SK-N-SH (cell line): ENCODE measurements around the gene ATP1A2. TPM values are rescaled to one million over a fixed set of nuclear protein-coding genes. Genes with fewer than 3 reads are reported as not detected.
"Not testable (repeated sequence)": the region's sequence is repeated elsewhere in the genome, so short reads cannot be mapped to it uniquely, and the experiment has no call there.

Experiments
- CTCF ChIA-PET: fragments of 300-600, 350-600 bp; formaldehyde crosslinking; extraction: SDS; loops from one replicate; lab custom pipeline; 2021; lab: Yijun Ruan, JAX
- POLR2A ChIA-PET: fragments of 350-600 bp; sonication (Branson Sonifier 250); formaldehyde crosslinking; extraction: SDS; loops from one replicate; lab custom pipeline; 2020; ENCODE audit warnings: antibody characterized with exemption, inconsistent platforms; lab: Yijun Ruan, JAX
- DNase-seq: peaks from one replicate; pipeline ENCODE4 v3.0.0; 2012
- H2AFZ ChIP-seq: fragments of 200-600 bp; sonication (generic); 2 replicates; pipeline ENCODE4 v1.8.1; 2016; ENCODE audit warnings: antibody characterized with exemption, mild to moderate bottlenecking, low read depth
- H3F3A ChIP-seq: fragments of 200-600 bp; sonication (generic); replicated peaks from 2 replicates; pipeline ENCODE3; 2016; ENCODE audit warnings: antibody characterized with exemption, mild to moderate bottlenecking; ENCODE audit not compliant: insufficient read depth
- H3K27ac ChIP-seq, 2 experiments: fragments of 200-500 bp in 1 of 2; fragments of 200-600 bp in 1 of 2; sonication (Bioruptor generic) in 1 of 2; sonication (generic), shearing (Covaris generic) in 1 of 2; 2 replicates each; pipeline versions ENCODE4 v1.5.1 to v1.6.1; 2014 to 2016; ENCODE audit warnings: low read depth in 2 of 2, inconsistent platforms in 1 of 2, low read length in 1 of 2, mild to moderate bottlenecking in 1 of 2, mixed read lengths in 1 of 2
- H3K27me3 ChIP-seq: fragments of 200-600 bp; sonication (generic), shearing (Covaris generic); 2 replicates; pipeline ENCODE4 v1.6.1; 2016; ENCODE audit warnings: mixed run types; ENCODE audit not compliant: insufficient read depth
- H3K36me3 ChIP-seq, 2 experiments: fragments of 200-500 bp in 1 of 2; fragments of 200-600 bp in 1 of 2; sonication (Bioruptor generic) in 1 of 2; sonication (generic) in 1 of 2; replicated peaks in 1 of 2; 2 replicates each; pipeline versions ENCODE3 to v1.5.1; 2014 to 2016; ENCODE audit warnings: low read length in 1 of 2, mild to moderate bottlenecking in 1 of 2; ENCODE audit not compliant: insufficient read depth in 2 of 2, control insufficient read depth in 1 of 2
- H3K4me1 ChIP-seq, 2 experiments: fragments of 200-500 bp in 1 of 2; fragments of 200-600 bp in 1 of 2; sonication (Bioruptor generic) in 1 of 2; sonication (generic), shearing (Covaris generic) in 1 of 2; 2 replicates each; pipeline versions ENCODE4 v1.5.1 to v1.6.1; 2014 to 2016; ENCODE audit warnings: low read depth in 1 of 2, low read length in 1 of 2, mixed run types in 1 of 2; ENCODE audit not compliant: insufficient read depth in 2 of 2, control insufficient read depth in 1 of 2
- H3K4me2 ChIP-seq: fragments of 200-600 bp; sonication (generic), shearing (Covaris generic); 2 replicates; pipeline ENCODE4 v1.6.1; 2017; ENCODE audit warnings: mixed run types
- H3K4me3 ChIP-seq, 2 experiments: fragments of 200-500 bp in 1 of 2; fragments of 200-600 bp in 1 of 2; sonication (Bioruptor generic) in 1 of 2; sonication (generic), shearing (Covaris generic) in 1 of 2; 2 replicates each; pipeline versions ENCODE4 v1.5.1 to v1.8.1; 2014 to 2016; ENCODE audit warnings: low read depth in 2 of 2, inconsistent platforms in 1 of 2, low read length in 1 of 2, mild to moderate bottlenecking in 1 of 2, mixed read lengths in 1 of 2, moderate library complexity in 1 of 2
- H3K79me2 ChIP-seq: fragments of 200-600 bp; sonication (generic); 2 replicates; pipeline ENCODE4 v1.8.1; 2017; ENCODE audit warnings: mild to moderate bottlenecking; ENCODE audit not compliant: insufficient read depth
- H3K9ac ChIP-seq: fragments of 200-600 bp; sonication (generic); 2 replicates; pipeline ENCODE4 v1.6.1; 2017; ENCODE audit warnings: mixed run types
- H3K9me2 ChIP-seq: fragments of 200-600 bp; sonication (generic); 2 replicates; pipeline ENCODE4 v1.6.1; 2017; ENCODE audit warnings: mixed run types
- H3K9me3 ChIP-seq: fragments of 200-600 bp; sonication (generic); 2 replicates; pipeline ENCODE4 v1.6.1; 2017; ENCODE audit warnings: mixed run types, mild to moderate bottlenecking, moderate library complexity
- H4K20me1 ChIP-seq: fragments of 200-600 bp; sonication (generic); 2 replicates; pipeline ENCODE4 v1.6.1; 2017; ENCODE audit warnings: mild to moderate bottlenecking, mixed run types; ENCODE audit not compliant: insufficient read depth
- ELF1 ChIP-seq: IDR thresholded peaks from 2 replicates; pipeline ENCODE4 v1.4.0; 2012
- EP300 ChIP-seq, 2 experiments: IDR thresholded peaks; 2 replicates each; pipeline versions ENCODE4 v1.4.0 to v1.6.1; 2012; ENCODE audit warnings: borderline replicate concordance in 1 of 2, low read depth in 1 of 2, low read length in 1 of 2
- EZH2phosphoT487 ChIP-seq: fragments of 200-600 bp; sonication (generic); IDR thresholded peaks from 2 replicates; pipeline ENCODE4 v1.6.1; 2017; ENCODE audit warnings: low read depth, mixed run types, mild to moderate bottlenecking, antibody characterized with exemption, moderate library complexity, borderline replicate concordance
- FOSL2 ChIP-seq: IDR thresholded peaks from 2 replicates; pipeline ENCODE4 v1.4.0; 2012; ENCODE audit warnings: low read depth, mild to moderate bottlenecking, moderate library complexity, borderline replicate concordance
- FOXM1 ChIP-seq: IDR thresholded peaks from 2 replicates; pipeline ENCODE4 v1.4.0; 2012; ENCODE audit warnings: low read depth, mild to moderate bottlenecking
- GABPA ChIP-seq: IDR thresholded peaks from 2 replicates; pipeline ENCODE4 v1.4.0; 2012; ENCODE audit warnings: low read depth, mild to moderate bottlenecking
- JUND ChIP-seq: IDR thresholded peaks from 2 replicates; pipeline ENCODE4 v1.4.0; 2012
- MEF2A ChIP-seq: IDR thresholded peaks from 2 replicates; pipeline ENCODE4 v1.4.0; 2012; ENCODE audit warnings: low read depth, borderline replicate concordance
- MXI1 ChIP-seq: IDR thresholded peaks from 2 replicates; pipeline ENCODE4 v1.6.1; 2012; ENCODE audit warnings: mild to moderate bottlenecking, low read depth, low read length, improper control_type of control experiment
- NFIC ChIP-seq: IDR thresholded peaks from 2 replicates; pipeline ENCODE4 v1.4.0; 2012; ENCODE audit warnings: borderline replicate concordance
- NRF1 ChIP-seq: IDR thresholded peaks from 2 replicates; pipeline ENCODE4 v1.6.1; 2012; ENCODE audit warnings: low read depth, mild to moderate bottlenecking, low read length
- RFX5 ChIP-seq: IDR thresholded peaks from 2 replicates; pipeline ENCODE4 v1.6.1; 2012; ENCODE audit warnings: mild to moderate bottlenecking, improper control_type of control experiment, low read length
- YY1 ChIP-seq: IDR thresholded peaks from 2 replicates; pipeline ENCODE4 v1.4.0; 2012; ENCODE audit warnings: low read depth, mild to moderate bottlenecking
- WGBS: methylation state at CpG from one replicate; pipeline ENCODE4 v1.1.6; 2017; ENCODE audit warnings: low lambda C conversion rate; 5-methylcytosine and 5-hydroxymethylcytosine counted together
- polyA plus RNA-seq, 3 experiments: library from polyadenylated mRNA; depleted of rRNA; stranded (reverse); fragments of >200 nt; gene quantifications; 2 replicates each; pipeline ENCODE4 v1.2.3, GENCODE V29; 2012
- TF ChIP-seq, protein P1 (sequence below): IDR thresholded peaks from 2 replicates; pipeline ENCODE4 v1.4.0; 2012; ENCODE audit warnings: low read depth
- TF ChIP-seq, protein P2 (sequence below): IDR thresholded peaks from 2 replicates; pipeline ENCODE4; 2012
- TF ChIP-seq, protein P3 (sequence below): IDR thresholded peaks from 2 replicates; pipeline ENCODE4 v1.4.0; 2012; ENCODE audit warnings: low read depth, borderline replicate concordance
- TF ChIP-seq, protein P4 (sequence below): fragments of 150-350 bp; IDR thresholded peaks from 2 replicates; pipeline ENCODE4 v1.6.1; 2017; ENCODE audit warnings: antibody characterized with exemption, low read length, low read depth, borderline replicate concordance
- TF ChIP-seq, protein P5 (sequence below): fragments of 200-600 bp; sonication (generic); IDR thresholded peaks from 2 replicates; pipeline ENCODE4 v1.6.1; 2017; ENCODE audit warnings: antibody characterized with exemption, mild to moderate bottlenecking, moderate library complexity

ATP1A2 gene
- polyA plus RNA-seq, 1 of the 3 experiments (the other 2 are of a cell fraction), result 0.07 TPM

DNA sequence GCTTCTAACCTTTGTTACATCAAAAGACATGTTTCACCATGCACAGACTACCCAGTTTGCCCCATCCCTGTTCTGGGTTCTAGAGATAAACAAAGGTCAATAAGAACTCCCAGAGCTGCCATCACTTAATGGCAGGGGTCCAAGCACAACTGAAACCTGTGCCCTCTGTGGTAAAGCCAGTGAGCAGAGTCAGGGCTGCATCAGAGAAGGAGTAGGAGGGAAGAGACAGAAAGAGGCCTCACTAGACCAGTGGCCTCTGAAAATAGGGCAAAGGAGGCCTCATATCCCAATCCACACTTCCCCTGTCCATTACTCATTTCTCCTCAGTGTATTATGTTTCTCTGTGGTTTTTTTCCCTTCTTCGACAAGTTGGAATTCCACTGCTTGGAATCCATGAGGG, 10.2 kb downstream of the ATP1A2 start:
- Histone ChIP-seq H3K9me2 (no peaks in the 10 kb centered on the region), H3K27ac (no peak overlapping the region), H3K4me2 (no peak overlapping the region), H3F3A (no peaks in the 10 kb centered on the region), H3K9ac (no peak overlapping the region), H3K36me3 (no peaks in the 10 kb centered on the region), H3K79me2 (no peaks in the 10 kb centered on the region), H3K27me3 (no peaks in the 10 kb centered on the region), H3K9me3 (no peaks in the 10 kb centered on the region), H3K4me1 (peaks cover 0 to 8% of the 10 kb centered on the region in 2 experiments; a peak in 1 of 4 replicates), H3K4me3 (no peak overlapping the region), H2AFZ (no peak overlapping the region), H4K20me1 (no peaks in the 10 kb centered on the region)
- ChIA-PET CTCF (interaction anchor here (0.7 to 1.1 kb wide), 3 partner anchors 24 to 251 kb away, joined by 3 read pairs; no protein-coding TSS in a partner anchor), POLR2A (no interaction called here)
- DNase-seq, result no peak
- TF ChIP-seq ELF1 (no peak), EP300 (IDR thresholded peaks at IDR 0.05; ENCODE audit: borderline replicate concordance in 1 of 2, low read depth in 1 of 2, low read length in 1 of 2) (no peak), EZH2phosphoT487 (no peak), YY1 (no peak), NRF1 (no peak), MEF2A (no peak), GABPA (no peak), NFIC (no peak), RFX5 (no peak), FOSL2 (no peak), MXI1 (no peak), JUND (no peak), FOXM1 (no peak)
- TF ChIP-seq, protein P1, sequence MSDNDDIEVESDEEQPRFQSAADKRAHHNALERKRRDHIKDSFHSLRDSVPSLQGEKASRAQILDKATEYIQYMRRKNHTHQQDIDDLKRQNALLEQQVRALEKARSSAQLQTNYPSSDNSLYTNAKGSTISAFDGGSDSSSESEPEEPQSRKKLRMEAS, result no peak
- TF ChIP-seq, protein P2, sequence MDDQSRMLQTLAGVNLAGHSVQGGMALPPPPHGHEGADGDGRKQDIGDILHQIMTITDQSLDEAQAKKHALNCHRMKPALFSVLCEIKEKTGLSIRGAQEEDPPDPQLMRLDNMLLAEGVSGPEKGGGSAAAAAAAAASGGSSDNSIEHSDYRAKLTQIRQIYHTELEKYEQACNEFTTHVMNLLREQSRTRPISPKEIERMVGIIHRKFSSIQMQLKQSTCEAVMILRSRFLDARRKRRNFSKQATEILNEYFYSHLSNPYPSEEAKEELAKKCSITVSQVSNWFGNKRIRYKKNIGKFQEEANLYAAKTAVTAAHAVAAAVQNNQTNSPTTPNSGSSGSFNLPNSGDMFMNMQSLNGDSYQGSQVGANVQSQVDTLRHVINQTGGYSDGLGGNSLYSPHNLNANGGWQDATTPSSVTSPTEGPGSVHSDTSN, result no peak
- TF ChIP-seq, protein P3, sequence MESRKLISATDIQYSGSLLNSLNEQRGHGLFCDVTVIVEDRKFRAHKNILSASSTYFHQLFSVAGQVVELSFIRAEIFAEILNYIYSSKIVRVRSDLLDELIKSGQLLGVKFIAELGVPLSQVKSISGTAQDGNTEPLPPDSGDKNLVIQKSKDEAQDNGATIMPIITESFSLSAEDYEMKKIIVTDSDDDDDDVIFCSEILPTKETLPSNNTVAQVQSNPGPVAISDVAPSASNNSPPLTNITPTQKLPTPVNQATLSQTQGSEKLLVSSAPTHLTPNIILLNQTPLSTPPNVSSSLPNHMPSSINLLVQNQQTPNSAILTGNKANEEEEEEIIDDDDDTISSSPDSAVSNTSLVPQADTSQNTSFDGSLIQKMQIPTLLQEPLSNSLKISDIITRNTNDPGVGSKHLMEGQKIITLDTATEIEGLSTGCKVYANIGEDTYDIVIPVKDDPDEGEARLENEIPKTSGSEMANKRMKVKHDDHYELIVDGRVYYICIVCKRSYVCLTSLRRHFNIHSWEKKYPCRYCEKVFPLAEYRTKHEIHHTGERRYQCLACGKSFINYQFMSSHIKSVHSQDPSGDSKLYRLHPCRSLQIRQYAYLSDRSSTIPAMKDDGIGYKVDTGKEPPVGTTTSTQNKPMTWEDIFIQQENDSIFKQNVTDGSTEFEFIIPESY, result no peak
- TF ChIP-seq, protein P4, sequence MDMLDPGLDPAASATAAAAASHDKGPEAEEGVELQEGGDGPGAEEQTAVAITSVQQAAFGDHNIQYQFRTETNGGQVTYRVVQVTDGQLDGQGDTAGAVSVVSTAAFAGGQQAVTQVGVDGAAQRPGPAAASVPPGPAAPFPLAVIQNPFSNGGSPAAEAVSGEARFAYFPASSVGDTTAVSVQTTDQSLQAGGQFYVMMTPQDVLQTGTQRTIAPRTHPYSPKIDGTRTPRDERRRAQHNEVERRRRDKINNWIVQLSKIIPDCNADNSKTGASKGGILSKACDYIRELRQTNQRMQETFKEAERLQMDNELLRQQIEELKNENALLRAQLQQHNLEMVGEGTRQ, result no peak
- TF ChIP-seq, protein P5, sequence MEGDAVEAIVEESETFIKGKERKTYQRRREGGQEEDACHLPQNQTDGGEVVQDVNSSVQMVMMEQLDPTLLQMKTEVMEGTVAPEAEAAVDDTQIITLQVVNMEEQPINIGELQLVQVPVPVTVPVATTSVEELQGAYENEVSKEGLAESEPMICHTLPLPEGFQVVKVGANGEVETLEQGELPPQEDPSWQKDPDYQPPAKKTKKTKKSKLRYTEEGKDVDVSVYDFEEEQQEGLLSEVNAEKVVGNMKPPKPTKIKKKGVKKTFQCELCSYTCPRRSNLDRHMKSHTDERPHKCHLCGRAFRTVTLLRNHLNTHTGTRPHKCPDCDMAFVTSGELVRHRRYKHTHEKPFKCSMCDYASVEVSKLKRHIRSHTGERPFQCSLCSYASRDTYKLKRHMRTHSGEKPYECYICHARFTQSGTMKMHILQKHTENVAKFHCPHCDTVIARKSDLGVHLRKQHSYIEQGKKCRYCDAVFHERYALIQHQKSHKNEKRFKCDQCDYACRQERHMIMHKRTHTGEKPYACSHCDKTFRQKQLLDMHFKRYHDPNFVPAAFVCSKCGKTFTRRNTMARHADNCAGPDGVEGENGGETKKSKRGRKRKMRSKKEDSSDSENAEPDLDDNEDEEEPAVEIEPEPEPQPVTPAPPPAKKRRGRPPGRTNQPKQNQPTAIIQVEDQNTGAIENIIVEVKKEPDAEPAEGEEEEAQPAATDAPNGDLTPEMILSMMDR, result no peak
- WGBS, result 61% methylated on average over 1 of the region's 1 CpG

DNA sequence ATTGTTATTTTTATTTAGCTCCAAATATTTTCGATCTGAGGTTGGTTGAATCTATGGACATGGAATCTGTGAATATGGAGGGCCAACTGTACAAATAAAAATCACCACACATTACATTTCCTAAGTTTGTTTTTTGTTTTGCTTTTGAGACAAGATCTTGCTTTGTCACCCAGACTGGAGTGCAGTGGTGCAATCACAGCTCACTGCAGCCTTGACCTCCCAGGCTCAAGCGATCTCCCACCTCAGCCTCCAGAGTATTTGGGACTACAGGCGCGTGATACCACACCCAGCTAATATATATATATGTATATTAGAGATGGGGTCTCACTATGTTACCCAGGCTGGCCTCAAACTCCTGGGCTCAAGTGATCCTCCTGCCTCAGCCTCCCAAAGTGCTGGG, 10.8 kb downstream of the ATP1A2 start:
- H3K4me3 ChIP-seq, H3K4me2 ChIP-seq, H3K9me2 ChIP-seq, H3K36me3 ChIP-seq, H3K27ac ChIP-seq, H2AFZ ChIP-seq, H3F3A ChIP-seq, POLR2A ChIA-PET, H3K79me2 ChIP-seq, H3K27me3 ChIP-seq, H3K4me1 ChIP-seq, H4K20me1 ChIP-seq, H3K9ac ChIP-seq, H3K9me3 ChIP-seq, DNase-seq: not testable (repeated sequence)
- CTCF ChIA-PET, result interaction anchor here (0.7 to 1.0 kb wide), 2 partner anchors 17 to 251 kb away, joined by 3 read pairs; no protein-coding TSS in a partner anchor
- 61% methylated on average over 4 of the region's 4 CpGs for WGBS
